GM23338 (cell line): ENCODE measurements around the gene RPEL1. TPM values are rescaled to one million over a fixed set of nuclear protein-coding genes. Genes with fewer than 3 reads are reported as not detected.

ENCODE experiments used
- ATAC-seq: fragments of 200-7000 bp; cut with Tn5 transposase; 3 replicates; pipeline ENCODE4 v1.9.1; 2020
- DNase-seq: peaks from one replicate; pipeline ENCODE4 v3.0.0-alpha.2; 2015; ENCODE audit warnings: low spot score
- H2AFZ ChIP-seq: fragments of 200-600 bp; sonication (generic); 2 replicates; pipeline ENCODE4 v1.8.0; 2016; ENCODE audit warnings: antibody characterized with exemption, mild to moderate bottlenecking, moderate library complexity
- H3F3A ChIP-seq: fragments of 200-600 bp; sonication (generic); replicated peaks from 2 replicates; pipeline ENCODE4 v1.8.0; 2017; ENCODE audit warnings: antibody characterized with exemption, mixed run types, low read depth
- H3K27ac ChIP-seq: fragments of 200-600 bp; sonication (generic); 2 replicates; pipeline ENCODE4 v1.6.1; 2016; ENCODE audit warnings: low read depth
- H3K27me3 ChIP-seq: fragments of 200-600 bp; sonication (generic); 2 replicates; pipeline ENCODE4 v1.8.0; 2016; ENCODE audit warnings: mild to moderate bottlenecking, mixed run types, moderate library complexity; ENCODE audit not compliant: insufficient read depth
- H3K36me3 ChIP-seq: fragments of 200-600 bp; sonication (generic); 2 replicates; pipeline ENCODE4 v1.8.0; 2016; ENCODE audit warnings: mild to moderate bottlenecking; ENCODE audit not compliant: insufficient read depth
- H3K4me1 ChIP-seq: fragments of 200-600 bp; sonication (generic); 2 replicates; pipeline ENCODE4 v1.8.0; 2016; ENCODE audit warnings: mild to moderate bottlenecking, moderate library complexity; ENCODE audit not compliant: insufficient read depth
- H3K4me2 ChIP-seq: fragments of 200-600 bp; sonication (generic); 2 replicates; pipeline ENCODE4 v1.7.1; 2017; ENCODE audit warnings: mixed run types
- H3K4me3 ChIP-seq: fragments of 200-600 bp; sonication (generic); 2 replicates; pipeline ENCODE4 v1.6.1; 2016; ENCODE audit warnings: mixed run types
- H3K79me2 ChIP-seq: fragments of 200-600 bp; sonication (generic); replicated peaks from 2 replicates; pipeline ENCODE4 v1.8.0; 2017; ENCODE audit warnings: mild to moderate bottlenecking; ENCODE audit not compliant: insufficient read depth
- H3K9me2 ChIP-seq: fragments of 200-600 bp; sonication (generic); 2 replicates; pipeline ENCODE4 v1.8.0; 2017; ENCODE audit not compliant: insufficient read depth
- H4K20me1 ChIP-seq: fragments of 200-600 bp; sonication (generic); replicated peaks from 2 replicates; pipeline ENCODE4 v1.8.0; 2017; ENCODE audit warnings: mild to moderate bottlenecking; ENCODE audit not compliant: insufficient read depth
- H3K27ac Mint-ChIP-seq: 2 replicates; pipeline ENCODE4 v1.8.0; 2020; ENCODE audit warnings: inconsistent platforms, mild to moderate bottlenecking, moderate library complexity, mixed read lengths
- H3K27me3 Mint-ChIP-seq: 3 replicates; pipeline ENCODE4 v1.8.0; 2022; ENCODE audit warnings: low read depth, mild to moderate bottlenecking, moderate library complexity, mixed read lengths, inconsistent platforms; ENCODE audit not compliant: insufficient read depth, poor library complexity
- H3K36me3 Mint-ChIP-seq: 3 replicates; pipeline ENCODE4 v1.8.0; 2021; ENCODE audit warnings: low read depth, mild to moderate bottlenecking, inconsistent platforms, moderate library complexity, mixed read lengths
- H3K4me1 Mint-ChIP-seq: 3 replicates; pipeline ENCODE4 v1.8.0; 2020; ENCODE audit warnings: mild to moderate bottlenecking, inconsistent platforms, mixed read lengths
- H3K4me3 Mint-ChIP-seq: 3 replicates; pipeline ENCODE4 v1.8.0; 2021; ENCODE audit warnings: moderate library complexity, mild to moderate bottlenecking, inconsistent platforms, mixed read lengths
- H3K9me3 Mint-ChIP-seq: 3 replicates; pipeline ENCODE4 v1.8.0; 2020; ENCODE audit warnings: moderate library complexity, mild to moderate bottlenecking, inconsistent platforms, mixed read lengths
- ETS1 ChIP-seq: IDR thresholded peaks from 2 replicates; pipeline ENCODE4 v1.6.1; 2016; ENCODE audit warnings: antibody characterized with exemption
- EZH2phosphoT487 ChIP-seq: fragments of 200-600 bp; sonication (generic); IDR thresholded peaks from one replicate; pipeline ENCODE4 v1.8.1; 2018; ENCODE audit warnings: antibody characterized with exemption; ENCODE audit not compliant: unreplicated experiment
- JUNB ChIP-seq: IDR thresholded peaks from one replicate; pipeline ENCODE4 v1.6.1; 2016; ENCODE audit warnings: antibody characterized with exemption; ENCODE audit not compliant: unreplicated experiment
- NANOG ChIP-seq: IDR thresholded peaks from 2 replicates; pipeline ENCODE4 v1.6.1; 2016; ENCODE audit warnings: antibody characterized with exemption, borderline replicate concordance
- STAT1 ChIP-seq: IDR thresholded peaks from one replicate; pipeline ENCODE4 v1.6.1; 2016; ENCODE audit warnings: antibody characterized with exemption; ENCODE audit not compliant: unreplicated experiment
- ZNF331 ChIP-seq: fragments of 250-450 bp; sonication (Bioruptor Pico); IDR thresholded peaks from 2 replicates; pipeline ENCODE4 v1.5.0; 2020; ENCODE audit warnings: low read depth, mild to moderate bottlenecking, moderate library complexity
- polyA plus RNA-seq: library from polyadenylated mRNA; unstranded; fragments of >200 nt; fragmentation: Nextera tagmentation; extraction: Ambion mirVana; gene quantifications from 2 replicates; pipeline ENCODE4 v1.2.1, GENCODE V29; 2016
- total RNA-seq: library from RNA; depleted of rRNA; stranded (reverse); fragments of >200 nt; shearing (Covaris generic); gene quantifications from 2 replicates; pipeline ENCODE4 v1.2.3, GENCODE V29; 2014
- TF ChIP-seq, protein P1 (sequence below), 2 experiments: fragments of 200-600 bp in 1 of 2; sonication (generic) in 1 of 2; conservative IDR thresholded peaks; 2 replicates each; pipeline versions ENCODE4 v1.5.1 to v1.6.1; 2016 to 2017; ENCODE audit warnings: antibody characterized with exemption in 2 of 2, low read depth in 2 of 2, mild to moderate bottlenecking in 2 of 2, moderate library complexity in 1 of 2
- TF ChIP-seq, protein P2 (sequence below): fragments of 250-450 bp; sonication (Bioruptor Pico); IDR thresholded peaks from 2 replicates; pipeline ENCODE4 v1.5.0; 2020; ENCODE audit warnings: mild to moderate bottlenecking, moderate library complexity

Gene RPEL1
- total and polyA plus RNA-seq, 2 experiments from 2014 or later, result not detected

GRCh38 chr10:103291588-103291987 is 45.9 kb downstream of the RPEL1 start:
- no peak overlapping the region for H2AFZ ChIP-seq
- no peak overlapping the region for H3K4me3 ChIP-seq
- Mint-ChIP-seq H3K9me3 (no peaks in the 10 kb centered on the region), H3K4me3 (no peak overlapping the region), H3K27me3 (peaks cover 6% of the 10 kb centered on the region), H3K36me3 (no peaks in the 10 kb centered on the region), H3K27ac (no peak overlapping the region), H3K4me1 (no peaks in the 10 kb centered on the region)
- TF ChIP-seq, protein P1, sequence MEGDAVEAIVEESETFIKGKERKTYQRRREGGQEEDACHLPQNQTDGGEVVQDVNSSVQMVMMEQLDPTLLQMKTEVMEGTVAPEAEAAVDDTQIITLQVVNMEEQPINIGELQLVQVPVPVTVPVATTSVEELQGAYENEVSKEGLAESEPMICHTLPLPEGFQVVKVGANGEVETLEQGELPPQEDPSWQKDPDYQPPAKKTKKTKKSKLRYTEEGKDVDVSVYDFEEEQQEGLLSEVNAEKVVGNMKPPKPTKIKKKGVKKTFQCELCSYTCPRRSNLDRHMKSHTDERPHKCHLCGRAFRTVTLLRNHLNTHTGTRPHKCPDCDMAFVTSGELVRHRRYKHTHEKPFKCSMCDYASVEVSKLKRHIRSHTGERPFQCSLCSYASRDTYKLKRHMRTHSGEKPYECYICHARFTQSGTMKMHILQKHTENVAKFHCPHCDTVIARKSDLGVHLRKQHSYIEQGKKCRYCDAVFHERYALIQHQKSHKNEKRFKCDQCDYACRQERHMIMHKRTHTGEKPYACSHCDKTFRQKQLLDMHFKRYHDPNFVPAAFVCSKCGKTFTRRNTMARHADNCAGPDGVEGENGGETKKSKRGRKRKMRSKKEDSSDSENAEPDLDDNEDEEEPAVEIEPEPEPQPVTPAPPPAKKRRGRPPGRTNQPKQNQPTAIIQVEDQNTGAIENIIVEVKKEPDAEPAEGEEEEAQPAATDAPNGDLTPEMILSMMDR (conservative IDR thresholded peaks at IDR 0.05; ENCODE audit: low read depth in 2 of 2), result 0 out of 4 replicates have a peak, but pooled peaks of 1 of the 2 experiments have one; percentile 6
- TF ChIP-seq, protein P2, sequence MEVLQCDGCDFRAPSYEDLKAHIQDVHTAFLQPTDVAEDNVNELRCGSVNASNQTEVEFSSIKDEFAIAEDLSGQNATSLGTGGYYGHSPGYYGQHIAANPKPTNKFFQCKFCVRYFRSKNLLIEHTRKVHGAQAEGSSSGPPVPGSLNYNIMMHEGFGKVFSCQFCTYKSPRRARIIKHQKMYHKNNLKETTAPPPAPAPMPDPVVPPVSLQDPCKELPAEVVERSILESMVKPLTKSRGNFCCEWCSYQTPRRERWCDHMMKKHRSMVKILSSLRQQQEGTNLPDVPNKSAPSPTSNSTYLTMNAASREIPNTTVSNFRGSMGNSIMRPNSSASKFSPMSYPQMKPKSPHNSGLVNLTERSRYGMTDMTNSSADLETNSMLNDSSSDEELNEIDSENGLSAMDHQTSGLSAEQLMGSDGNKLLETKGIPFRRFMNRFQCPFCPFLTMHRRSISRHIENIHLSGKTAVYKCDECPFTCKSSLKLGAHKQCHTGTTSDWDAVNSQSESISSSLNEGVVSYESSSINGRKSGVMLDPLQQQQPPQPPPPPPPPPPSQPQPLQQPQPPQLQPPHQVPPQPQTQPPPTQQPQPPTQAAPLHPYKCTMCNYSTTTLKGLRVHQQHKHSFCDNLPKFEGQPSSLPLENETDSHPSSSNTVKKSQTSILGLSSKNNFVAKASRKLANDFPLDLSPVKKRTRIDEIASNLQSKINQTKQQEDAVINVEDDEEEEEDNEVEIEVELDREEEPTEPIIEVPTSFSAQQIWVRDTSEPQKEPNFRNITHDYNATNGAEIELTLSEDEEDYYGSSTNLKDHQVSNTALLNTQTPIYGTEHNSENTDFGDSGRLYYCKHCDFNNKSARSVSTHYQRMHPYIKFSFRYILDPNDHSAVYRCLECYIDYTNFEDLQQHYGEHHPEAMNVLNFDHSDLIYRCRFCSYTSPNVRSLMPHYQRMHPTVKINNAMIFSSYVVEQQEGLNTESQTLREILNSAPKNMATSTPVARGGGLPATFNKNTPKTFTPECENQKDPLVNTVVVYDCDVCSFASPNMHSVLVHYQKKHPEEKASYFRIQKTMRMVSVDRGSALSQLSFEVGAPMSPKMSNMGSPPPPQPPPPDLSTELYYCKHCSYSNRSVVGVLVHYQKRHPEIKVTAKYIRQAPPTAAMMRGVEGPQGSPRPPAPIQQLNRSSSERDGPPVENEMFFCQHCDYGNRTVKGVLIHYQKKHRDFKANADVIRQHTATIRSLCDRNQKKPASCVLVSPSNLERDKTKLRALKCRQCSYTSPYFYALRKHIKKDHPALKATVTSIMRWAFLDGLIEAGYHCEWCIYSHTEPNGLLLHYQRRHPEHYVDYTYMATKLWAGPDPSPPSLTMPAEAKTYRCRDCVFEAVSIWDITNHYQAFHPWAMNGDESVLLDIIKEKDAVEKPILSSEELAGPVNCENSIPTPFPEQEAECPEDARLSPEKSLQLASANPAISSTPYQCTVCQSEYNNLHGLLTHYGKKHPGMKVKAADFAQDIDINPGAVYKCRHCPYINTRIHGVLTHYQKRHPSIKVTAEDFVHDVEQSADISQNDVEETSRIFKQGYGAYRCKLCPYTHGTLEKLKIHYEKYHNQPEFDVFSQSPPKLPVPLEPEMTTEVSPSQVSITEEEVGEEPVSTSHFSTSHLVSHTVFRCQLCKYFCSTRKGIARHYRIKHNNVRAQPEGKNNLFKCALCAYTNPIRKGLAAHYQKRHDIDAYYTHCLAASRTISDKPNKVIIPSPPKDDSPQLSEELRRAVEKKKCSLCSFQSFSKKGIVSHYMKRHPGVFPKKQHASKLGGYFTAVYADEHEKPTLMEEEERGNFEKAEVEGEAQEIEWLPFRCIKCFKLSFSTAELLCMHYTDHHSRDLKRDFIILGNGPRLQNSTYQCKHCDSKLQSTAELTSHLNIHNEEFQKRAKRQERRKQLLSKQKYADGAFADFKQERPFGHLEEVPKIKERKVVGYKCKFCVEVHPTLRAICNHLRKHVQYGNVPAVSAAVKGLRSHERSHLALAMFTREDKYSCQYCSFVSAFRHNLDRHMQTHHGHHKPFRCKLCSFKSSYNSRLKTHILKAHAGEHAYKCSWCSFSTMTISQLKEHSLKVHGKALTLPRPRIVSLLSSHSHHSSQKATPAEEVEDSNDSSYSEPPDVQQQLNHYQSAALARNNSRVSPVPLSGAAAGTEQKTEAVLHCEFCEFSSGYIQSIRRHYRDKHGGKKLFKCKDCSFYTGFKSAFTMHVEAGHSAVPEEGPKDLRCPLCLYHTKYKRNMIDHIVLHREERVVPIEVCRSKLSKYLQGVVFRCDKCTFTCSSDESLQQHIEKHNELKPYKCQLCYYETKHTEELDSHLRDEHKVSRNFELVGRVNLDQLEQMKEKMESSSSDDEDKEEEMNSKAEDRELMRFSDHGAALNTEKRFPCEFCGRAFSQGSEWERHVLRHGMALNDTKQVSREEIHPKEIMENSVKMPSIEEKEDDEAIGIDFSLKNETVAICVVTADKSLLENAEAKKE (CRISPR knock-in tag), result no peak
- ATAC-seq (no peak), DNase-seq (no peak)
- no peaks in the 10 kb centered on the region for H3K79me2 ChIP-seq
- H3K27me3 ChIP-seq, result no peaks in the 10 kb centered on the region
- no peak overlapping the region for H3K27ac ChIP-seq
- no peaks in the 10 kb centered on the region for H3K4me1 ChIP-seq
- H3K36me3 ChIP-seq, result no peaks in the 10 kb centered on the region
- H3F3A ChIP-seq, result no peaks in the 10 kb centered on the region
- no peaks in the 10 kb centered on the region for H4K20me1 ChIP-seq
- no peak overlapping the region for H3K4me2 ChIP-seq
- H3K9me2 ChIP-seq, result no peaks in the 10 kb centered on the region

- 0 out of 2 replicates have a peak, but pooled peaks cover 3% of the 10 kb centered on the region for H3F3A ChIP-seq
- no peak overlapping the region for H3K4me3 ChIP-seq
- H3K36me3 ChIP-seq, result no peaks in the 10 kb centered on the region
- Mint-ChIP-seq H3K27me3 (peaks cover 6% of the 10 kb centered on the region), H3K4me3 (no peak overlapping the region), H3K9me3 (no peaks in the 10 kb centered on the region), H3K36me3 (no peaks in the 10 kb centered on the region), H3K4me1 (no peaks in the 10 kb centered on the region), H3K27ac (no peak overlapping the region)
- H3K9me2 ChIP-seq, result no peaks in the 10 kb centered on the region
- no peak for ATAC-seq
- H3K27me3 ChIP-seq, result no peaks in the 10 kb centered on the region
- H3K79me2 ChIP-seq, result no peaks in the 10 kb centered on the region
- no peak overlapping the region for H3K4me2 ChIP-seq
- no peak overlapping the region for H2AFZ ChIP-seq
- no peak for DNase-seq
- H3K27ac ChIP-seq, result no peak overlapping the region
- no peaks in the 10 kb centered on the region for H4K20me1 ChIP-seq
- H3K4me1 ChIP-seq, result no peaks in the 10 kb centered on the region
- TF ChIP-seq EZH2phosphoT487 (no peak), ETS1 (no peak), JUNB (no peak), ZNF331 (CRISPR knock-in tag) (no peak), STAT1 (no peak), NANOG (no peak)
These were observed 49.8 kb downstream of the RPEL1 start for GRCh38 chr10:103295374-103296015.
